Hematopoietic multipotent progenitor cell treated with erythropoietin and hydrocortisone succinate and interleukin-3 and kit ligand, for 6 days (in vitro differentiated cells): ENCODE results near the gene AOPEP.

ENCODE experiments used
- DNase-seq: peaks from one replicate; pipeline ENCODE4 v3.0.0-alpha.2; 2015

AOPEP gene

DNA sequence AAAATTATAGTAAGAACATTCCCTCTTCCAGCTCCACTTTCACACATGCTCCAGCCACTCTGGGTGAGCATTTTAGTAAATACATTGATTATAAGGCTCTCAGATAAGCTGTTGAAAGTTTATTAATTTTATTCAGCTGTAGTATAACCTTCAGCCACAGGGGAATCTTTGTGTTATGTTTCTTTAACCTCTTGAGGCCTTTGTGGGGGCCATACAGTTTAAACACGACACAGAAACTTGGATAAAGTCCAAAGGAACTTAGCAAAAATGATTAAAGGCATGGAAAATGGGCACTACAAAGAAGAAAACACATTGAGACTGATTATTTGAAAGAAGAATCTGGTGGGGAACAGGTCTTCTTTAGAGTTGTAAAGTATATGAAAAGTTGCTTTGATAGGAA lies 70.2 kb downstream of the AOPEP start:
- no peak for DNase-seq

GRCh38 chr9:94798201-94798600 lies 71.7 kb downstream of the AOPEP start:
- no peak for DNase-seq

- DNase-seq = no peak
Observed at GRCh38 chr9:94798708-94799107, 72.2 kb downstream of the AOPEP start.

- no peak for DNase-seq
Observed at GRCh38 chr9:94799578-94800264, 73.2 kb downstream of the AOPEP start.

GRCh38 chr9:94800424-94801117 lies 74.1 kb downstream of the AOPEP start:
- no peak for DNase-seq

DNA sequence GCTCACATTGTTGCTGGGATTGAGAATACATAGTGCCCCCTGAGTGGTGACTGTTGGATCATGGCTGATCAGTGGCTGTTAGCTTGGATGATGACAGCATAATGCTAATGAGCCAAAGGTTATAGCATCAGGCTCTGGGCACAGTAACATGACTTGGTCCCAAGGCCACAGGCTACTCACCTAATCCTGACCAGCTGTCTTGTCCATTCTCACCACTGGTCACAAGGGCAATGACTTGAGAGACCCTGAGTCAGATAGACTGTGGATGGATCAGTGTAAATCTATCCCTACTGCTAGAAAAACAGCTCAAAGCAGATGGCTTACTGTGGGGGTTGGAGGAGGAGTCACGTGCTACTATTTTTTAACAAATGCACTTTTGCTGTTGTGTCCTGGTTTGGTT lies 74.7 kb downstream of the AOPEP start:
- no peak for DNase-seq

DNA sequence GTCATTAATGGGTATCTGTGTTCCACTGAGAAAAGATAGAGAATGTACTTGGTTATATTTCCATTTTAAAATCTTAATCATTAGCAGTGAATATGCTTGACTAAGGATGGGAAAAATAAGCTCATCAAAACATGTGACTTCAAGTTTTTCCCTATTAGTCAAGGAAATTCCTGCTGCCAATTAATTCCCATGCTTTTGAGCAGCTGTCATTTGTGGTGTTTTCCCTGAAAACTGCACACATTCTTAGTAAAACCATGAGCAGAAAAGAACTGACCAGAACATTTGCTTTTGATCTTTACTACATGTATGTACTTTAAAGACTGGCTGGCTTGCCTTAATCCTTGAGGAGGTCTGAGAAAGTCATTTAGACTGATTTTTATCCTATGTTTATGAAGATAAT lies 75.2 kb downstream of the AOPEP start:
- no peak for DNase-seq

DNA sequence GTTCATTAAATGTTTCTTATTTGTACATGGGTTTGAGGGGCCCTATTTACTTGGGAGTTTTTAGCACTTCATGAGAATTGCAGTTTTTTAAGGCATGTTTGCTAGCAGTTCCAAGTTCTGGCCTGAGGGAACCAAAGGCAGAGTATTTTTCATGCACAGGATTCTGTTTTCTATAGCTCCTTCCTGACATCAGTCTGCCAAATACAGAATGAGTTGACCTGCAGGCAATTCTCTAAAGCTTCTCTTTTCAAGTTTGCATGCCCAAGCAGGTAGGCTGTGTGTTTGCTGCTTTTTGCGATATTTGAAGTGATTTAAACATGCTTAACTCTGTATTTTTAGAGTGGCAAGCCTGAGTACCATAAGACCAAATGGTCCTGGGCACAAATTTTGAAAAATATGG lies 75.8 kb downstream of the AOPEP start:
- no peak for DNase-seq

DNA sequence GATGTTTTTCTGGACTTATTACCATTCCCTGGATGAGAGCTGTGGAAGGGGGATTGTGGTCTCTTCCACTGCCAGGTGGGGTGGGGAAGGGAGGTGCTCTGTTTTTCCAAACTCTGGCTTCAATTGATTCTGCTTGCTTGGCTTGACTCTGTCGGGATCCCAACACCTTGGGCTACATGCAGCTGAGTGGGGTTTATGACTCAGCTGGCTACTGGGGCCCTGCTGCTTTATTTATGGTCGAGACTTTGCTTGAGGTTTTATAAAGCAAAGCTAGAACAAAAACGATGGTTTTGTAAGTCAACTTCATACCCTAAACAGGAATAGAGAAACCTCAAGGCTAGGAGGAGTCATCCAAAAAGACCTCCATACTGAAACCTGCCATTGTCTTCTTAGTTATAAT lies 76.3 kb downstream of the AOPEP start:
- DNase-seq = no peak

GRCh38 chr9:94804316-94804715 lies 77.8 kb downstream of the AOPEP start:
- no peak for DNase-seq

- peak; percentile 15 for DNase-seq
Observed at GRCh38 chr9:94805051-94805489, 78.6 kb downstream of the AOPEP start.

DNA sequence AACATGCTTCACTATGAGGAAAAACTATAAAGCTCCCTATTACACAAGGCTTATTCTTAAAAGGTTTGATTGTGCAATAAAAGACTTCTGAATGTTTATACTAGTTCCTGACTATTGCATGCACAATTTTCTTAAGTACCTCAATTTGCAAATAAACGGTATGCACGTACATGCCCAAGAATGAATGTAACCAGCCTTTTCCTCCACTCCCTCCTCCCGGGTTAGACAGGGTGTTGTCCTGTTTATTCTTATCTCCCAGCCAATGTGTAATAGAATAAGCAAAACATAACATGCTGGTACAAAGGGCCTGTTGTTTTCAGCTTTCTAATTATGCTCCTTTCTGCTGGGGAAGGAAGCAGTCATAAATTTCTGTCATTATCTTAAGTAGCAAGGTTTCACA lies 79.1 kb downstream of the AOPEP start:
- peak; percentile 63 for DNase-seq

- no peak for DNase-seq
Observed at GRCh38 chr9:94806307-94806893, 79.9 kb downstream of the AOPEP start.

GRCh38 chr9:94807556-94807955 lies 81.1 kb downstream of the AOPEP start:
- DNase-seq = no peak

DNA sequence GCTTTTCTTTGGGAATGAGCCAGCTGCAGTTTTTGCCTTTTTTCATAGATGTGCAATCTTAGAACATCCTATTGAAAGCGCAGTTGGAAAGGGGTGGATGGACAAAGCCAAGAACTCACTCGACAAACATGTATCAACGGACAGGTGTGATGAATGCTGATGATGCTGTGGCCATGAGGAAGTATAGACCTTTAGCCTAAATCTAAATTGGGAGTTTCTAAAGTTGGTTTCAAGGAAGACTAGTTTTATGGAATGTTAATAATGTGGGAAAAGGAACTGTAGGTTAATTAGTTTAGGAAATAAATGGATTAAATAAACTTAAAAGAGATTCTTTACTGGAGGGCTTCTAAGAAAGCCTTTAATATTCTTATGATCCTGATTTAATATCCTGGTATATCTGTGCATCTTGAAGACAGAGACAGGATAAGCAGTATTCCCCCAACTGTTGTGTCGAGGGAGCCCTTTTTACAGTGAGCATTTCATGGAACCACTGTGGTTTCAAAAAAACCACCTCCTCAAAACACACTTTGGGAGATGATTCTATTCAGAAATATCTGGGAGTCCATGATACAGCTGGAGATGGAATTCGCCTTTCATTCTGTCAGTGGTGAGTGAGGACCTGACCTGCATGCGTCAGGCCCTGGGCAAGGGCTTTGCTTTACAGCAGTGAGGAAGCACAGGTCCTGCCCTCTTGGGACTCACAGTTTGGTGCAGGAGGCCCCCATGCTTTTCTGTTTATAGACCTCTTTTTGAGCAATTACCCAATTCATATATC lies 82.6 kb downstream of the AOPEP start:
- DNase-seq = no peak

DNA sequence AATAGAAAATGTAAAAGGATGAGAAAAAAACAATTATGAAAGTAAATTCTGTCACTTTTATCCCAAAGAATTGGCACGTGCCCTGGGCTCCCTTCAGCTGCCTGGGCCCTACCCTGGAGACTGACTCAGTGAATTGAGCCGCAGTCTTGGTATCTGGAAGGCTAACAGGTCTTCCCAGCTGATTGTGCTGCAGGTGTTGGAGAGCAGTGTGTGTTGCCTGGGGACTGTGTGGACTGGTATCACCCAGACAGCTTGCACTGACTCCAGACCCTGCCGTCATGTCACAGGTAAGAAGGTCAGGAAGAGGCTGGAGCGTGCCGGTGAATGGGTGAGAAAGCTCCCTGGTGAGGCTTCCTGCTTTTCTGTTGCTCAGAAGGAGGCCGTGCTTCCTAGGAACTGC lies 83.3 kb downstream of the AOPEP start:
- no peak for DNase-seq

DNA sequence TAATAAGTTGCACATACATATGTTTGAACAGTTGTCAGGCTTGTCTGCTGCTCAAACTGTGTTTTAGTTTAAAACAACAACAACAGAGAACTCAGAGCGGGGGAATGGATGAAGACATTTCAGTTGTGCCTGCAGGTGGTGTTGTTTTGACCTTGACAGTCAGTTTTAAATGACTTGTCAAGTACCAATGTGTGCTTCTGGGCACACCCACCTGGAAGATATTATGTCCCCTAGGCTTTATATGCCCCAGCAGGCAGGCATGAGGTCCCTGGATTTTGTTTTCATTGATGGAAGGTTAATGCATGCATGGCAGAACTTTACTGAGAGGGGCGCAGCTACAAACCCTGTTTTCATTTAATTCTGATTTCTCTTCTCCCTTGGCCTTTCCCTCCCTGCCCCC lies 84.6 kb downstream of the AOPEP start:
- no peak for DNase-seq

- no peak for DNase-seq
Observed at GRCh38 chr9:94812343-94812742, 85.8 kb downstream of the AOPEP start.

GRCh38 chr9:94813379-94813778 lies 86.9 kb downstream of the AOPEP start:
- DNase-seq = no peak

GRCh38 chr9:94817291-94818177 lies 91.0 kb downstream of the AOPEP start:
- DNase-seq = no peak

DNA sequence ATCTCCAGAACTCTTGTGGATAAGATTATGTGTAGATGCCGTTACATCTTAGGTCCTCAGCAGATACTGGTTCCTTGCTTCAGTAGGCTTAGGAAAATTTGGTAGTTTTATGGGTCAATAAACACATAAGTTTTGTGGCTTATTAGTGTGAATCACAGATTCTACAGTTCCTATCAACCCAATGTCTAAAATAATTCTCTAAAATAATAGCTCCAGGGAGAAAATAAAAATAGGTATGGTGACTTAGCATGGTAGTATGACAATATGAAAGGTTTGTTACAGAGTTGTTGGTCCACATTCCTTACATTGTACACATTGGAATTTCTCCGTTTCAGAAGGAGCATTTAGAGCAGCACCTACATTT lies 91.7 kb downstream of the AOPEP start:
- DNase-seq = no peak

GRCh38 chr9:94819161-94819687 lies 92.7 kb downstream of the AOPEP start:
- DNase-seq = no peak
